HG03103 (cell line): Measurements from ENCODE around the gene CHPF2.

Experiments
- ATAC-seq: cut with Tn5 transposase; IDR thresholded peaks from one replicate; pipeline ENCODE4 v1.9.1; 2021; ENCODE audit warnings: low read depth; ENCODE audit not compliant: unreplicated experiment

The CHPF2 gene

GRCh38 chr7:151257990-151258389 is 25.7 kb downstream of the CHPF2 start:
- no peak for ATAC-seq

GRCh38 chr7:151260471-151260870 is 28.2 kb downstream of the CHPF2 start:
- ATAC-seq, result no peak

GRCh38 chr7:151260883-151261282 is 28.6 kb downstream of the CHPF2 start:
- ATAC-seq, result no peak

GRCh38 chr7:151261529-151261928 is 29.2 kb downstream of the CHPF2 start:
- ATAC-seq, result no peak

- no peak for ATAC-seq
These were observed 32.3 kb downstream of the CHPF2 start for GRCh38 chr7:151264615-151265014.

- ATAC-seq, result no peak
These were observed 33.2 kb downstream of the CHPF2 start for GRCh38 chr7:151265351-151265931.

- ATAC-seq, result no peak
These were observed 37.2 kb downstream of the CHPF2 start for GRCh38 chr7:151269511-151269910.

- ATAC-seq, result no peak
These were observed 39.5 kb downstream of the CHPF2 start for GRCh38 chr7:151271699-151272355.

- no peak for ATAC-seq
These were observed 40.1 kb downstream of the CHPF2 start for GRCh38 chr7:151272405-151272804.

GRCh38 chr7:151272877-151273276 is 40.6 kb downstream of the CHPF2 start:
- no peak for ATAC-seq

GRCh38 chr7:151273651-151274390 is 41.5 kb downstream of the CHPF2 start:
- no peak for ATAC-seq

- ATAC-seq, result no peak
These were observed 42.1 kb downstream of the CHPF2 start for GRCh38 chr7:151274396-151274795.

- no peak for ATAC-seq
These were observed 42.9 kb downstream of the CHPF2 start for GRCh38 chr7:151274936-151275812.

GRCh38 chr7:151275813-151276577 is 43.7 kb downstream of the CHPF2 start:
- no peak for ATAC-seq

GRCh38 chr7:151276666-151277590 is 44.6 kb downstream of the CHPF2 start:
- no peak for ATAC-seq

GRCh38 chr7:151277631-151278030 is 45.3 kb downstream of the CHPF2 start:
- no peak for ATAC-seq

- no peak for ATAC-seq
These were observed 46.7 kb downstream of the CHPF2 start for GRCh38 chr7:151278949-151279348.

- ATAC-seq, result no peak
These were observed 47.6 kb downstream of the CHPF2 start for GRCh38 chr7:151279868-151280267.

GRCh38 chr7:151280388-151281019 is 48.2 kb downstream of the CHPF2 start:
- no peak for ATAC-seq
